HEK293T (cell line): ENCODE data around the gene ERO1A.
"Not testable (repeated sequence)": the region's sequence is repeated elsewhere in the genome, so short reads cannot be mapped to it uniquely, and the experiment has no call there.

ENCODE experiments used
- CTBP1 ChIP-seq: fragments of 450-650 bp; IDR thresholded peaks from 2 replicates; pipeline ENCODE4 v1.6.1; 2016; ENCODE audit warnings: borderline replicate concordance
- PKNOX1 ChIP-seq: fragments of 450-650 bp; IDR thresholded peaks from 2 replicates; pipeline ENCODE4 v1.6.1; 2016
- SP1 ChIP-seq: fragments of 450-650 bp; IDR thresholded peaks from 2 replicates; pipeline ENCODE4 v1.6.1; 2017
- TARDBP ChIP-seq: fragments of 450-650 bp; IDR thresholded peaks from 2 replicates; pipeline ENCODE4 v1.6.1; 2016

GRCh38 chr14:52727509-52727908, 32.2 kb upstream of the ERO1A start:
- TF ChIP-seq PKNOX1, TARDBP, SP1, CTBP1: not testable (repeated sequence)
